Measurements from ENCODE around the gene PRUNE2.
A peak's percentile ranks its signal among the peaks of the same experiment; 100 is the strongest.

The PRUNE2 gene

DNA sequence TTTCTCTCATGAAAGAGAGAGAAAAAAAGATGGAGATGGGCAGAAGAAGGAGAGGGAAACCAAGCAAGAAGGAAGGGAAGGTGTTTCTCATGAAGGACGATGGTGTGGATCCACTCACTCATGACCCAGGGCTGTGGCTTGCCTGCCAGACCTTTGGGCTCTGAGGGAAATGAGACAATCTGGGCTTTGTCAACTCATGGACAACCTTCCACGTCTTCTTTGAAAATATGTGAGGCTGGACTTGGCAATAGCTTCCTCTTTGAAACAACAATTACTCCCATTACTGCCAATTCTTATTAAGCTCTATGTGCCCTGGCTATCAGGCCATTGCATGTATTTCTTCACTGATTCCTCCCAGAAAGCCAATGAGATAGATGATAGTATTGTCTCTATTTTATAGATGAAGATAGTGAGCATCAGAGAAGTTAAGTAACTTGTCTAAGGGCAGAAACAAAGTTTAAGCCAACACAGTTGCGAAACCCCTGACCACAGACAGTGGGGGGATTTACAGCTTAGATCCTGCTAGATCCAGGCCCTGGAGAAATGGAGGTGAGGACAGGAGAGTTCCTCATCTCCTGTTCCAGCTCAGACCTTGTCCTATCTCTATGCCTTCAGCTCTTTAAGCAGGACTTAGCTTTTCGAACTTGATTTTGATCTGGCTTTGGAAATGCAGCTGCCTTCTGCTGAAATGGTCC is 314.5 kb downstream of the PRUNE2 start:
- DNase-seq: no peak

DNA sequence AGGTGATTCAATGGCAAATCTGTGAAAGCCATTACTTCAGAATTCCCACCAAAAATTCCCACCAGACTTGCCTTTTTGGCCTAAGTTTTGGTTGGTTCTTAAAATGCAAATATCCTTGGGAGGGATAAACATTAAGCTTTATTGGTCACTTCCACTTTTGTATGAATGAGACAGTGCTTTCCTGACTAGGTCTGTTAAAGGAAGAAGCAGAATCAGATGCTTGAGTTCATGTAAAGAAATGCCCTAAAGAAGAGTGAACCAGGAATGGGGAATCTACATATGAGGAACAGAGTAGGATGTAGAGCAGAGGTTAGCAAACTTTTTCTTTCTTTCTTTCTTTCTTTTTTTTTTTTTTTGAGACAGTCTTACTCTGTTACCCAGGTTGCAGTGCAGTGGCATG is 317.6 kb downstream of the PRUNE2 start:
- DNase-seq: no peak

DNA sequence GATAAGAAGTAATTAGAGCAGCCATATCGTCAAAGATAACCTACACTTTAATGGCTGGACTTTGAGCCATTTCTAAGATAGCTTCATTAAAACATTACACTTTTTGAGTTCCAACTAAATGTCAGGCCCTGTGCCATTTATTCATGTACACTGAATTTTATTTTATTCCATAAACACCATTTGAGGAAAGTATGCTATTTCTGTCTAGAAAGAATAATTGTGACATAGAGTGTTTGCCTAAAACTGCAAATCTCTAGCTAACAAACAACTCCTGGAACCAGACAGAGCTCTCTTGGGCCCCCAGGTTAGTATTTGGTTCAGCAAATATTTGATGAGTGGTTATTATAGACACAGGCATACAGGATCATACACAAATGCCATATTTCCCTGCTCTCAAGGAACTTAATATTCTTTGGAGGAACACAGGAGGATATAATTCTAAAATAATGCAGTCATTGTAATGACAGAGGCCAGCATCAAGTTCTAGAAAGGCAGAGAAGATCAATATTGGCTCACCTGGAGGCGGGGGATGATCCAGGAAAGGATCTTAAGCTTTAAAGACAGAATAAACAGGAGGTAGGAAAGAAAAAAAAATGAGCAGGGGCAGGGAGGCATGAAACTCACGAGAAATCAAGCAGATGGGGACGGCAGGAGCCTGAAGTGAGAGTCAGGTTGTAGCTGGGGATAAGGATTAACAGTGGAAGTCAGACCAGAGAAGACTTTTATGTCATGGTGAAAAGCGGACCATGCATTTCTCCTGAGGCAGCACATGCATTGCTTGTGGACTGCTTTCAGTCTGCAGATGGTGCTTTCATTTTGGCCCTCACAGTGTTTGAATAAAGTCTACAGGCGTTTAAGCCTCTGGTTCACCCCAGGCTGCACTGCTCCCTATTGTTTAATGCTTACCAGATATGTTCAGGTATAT is 319.3 kb downstream of the PRUNE2 start:
- no peak for DNase-seq

DNA sequence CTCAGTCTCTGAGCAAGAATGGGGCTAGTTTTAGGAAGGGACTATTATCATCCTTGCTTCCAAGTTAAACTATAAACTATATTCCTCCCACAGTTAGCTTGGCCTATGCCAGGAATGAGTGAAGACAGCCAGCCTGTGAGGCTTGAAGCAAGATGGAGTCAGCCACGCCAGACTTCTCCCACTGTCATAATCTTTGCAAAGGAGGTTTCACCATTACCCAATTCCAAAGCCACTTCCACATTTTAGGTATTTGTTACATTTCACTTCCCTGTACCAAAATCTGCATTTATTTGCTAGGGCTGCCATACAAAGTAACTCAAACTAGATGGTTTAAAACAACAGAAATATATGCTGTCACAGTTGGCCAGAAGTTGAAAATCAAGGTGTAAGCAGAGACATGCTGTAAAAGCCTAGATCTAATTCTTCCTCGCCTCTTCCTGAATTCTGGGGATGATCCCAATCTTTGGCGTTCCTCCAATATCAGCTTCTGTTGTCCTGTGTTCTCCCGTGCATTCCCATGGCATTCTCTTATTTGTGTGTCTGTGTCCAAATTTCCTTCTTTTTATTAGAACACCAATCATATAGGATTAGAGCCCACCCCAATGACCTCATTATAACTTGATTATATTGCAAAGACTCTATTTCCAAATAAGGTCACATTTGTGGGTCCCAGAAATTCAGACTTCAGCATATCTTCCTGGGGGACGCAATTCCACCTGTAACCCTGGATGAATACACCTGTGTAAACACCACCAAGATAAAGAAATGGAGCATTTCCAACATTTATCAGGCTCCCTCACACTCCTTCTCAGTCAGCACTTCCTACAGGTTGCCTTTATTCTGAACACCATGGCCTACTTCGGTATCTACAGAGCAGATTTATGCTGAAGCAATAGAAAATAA is 320.2 kb downstream of the PRUNE2 start:
- DNase-seq: no peak

DNA sequence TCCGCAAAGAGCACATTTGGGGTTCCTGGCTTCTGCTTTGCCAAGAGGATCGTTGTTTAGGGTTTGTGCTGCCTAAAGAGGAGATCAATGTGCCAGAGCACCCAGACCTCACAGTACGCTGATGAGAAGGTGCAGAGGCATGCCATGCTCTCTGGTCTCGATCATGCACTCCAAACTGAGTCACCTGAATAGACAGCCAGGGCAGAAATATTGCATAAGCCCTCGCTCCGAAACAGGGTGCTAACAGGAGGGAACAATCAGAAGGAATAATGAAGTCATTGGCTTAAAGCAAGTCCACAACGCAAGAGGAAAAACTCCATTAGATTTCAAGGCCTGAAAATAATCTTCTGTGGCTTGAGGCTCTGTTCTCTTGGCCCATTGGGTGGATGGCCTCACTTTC is 322.7 kb downstream of the PRUNE2 start:
- DNase-seq: no peak

DNA sequence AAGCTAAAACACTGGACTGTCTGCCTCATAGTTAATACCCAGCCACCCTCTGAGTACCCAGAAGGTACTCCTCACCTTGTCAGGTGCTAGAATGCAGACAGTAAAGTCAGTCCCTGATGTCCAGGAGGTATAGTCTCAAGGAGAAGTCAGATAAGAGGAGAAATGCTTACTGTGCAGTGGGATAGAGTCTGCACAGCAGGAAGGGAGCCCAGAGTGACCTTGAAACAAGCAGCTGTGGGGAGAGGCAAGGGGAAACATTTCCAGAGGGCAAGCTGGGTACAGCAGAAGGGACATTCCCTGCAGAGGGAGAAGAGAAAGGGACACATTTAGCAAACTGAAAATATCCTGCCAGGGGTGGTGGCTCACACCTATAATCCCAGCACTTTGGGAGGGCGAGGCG is 324.2 kb downstream of the PRUNE2 start:
- no peak for DNase-seq

DNA sequence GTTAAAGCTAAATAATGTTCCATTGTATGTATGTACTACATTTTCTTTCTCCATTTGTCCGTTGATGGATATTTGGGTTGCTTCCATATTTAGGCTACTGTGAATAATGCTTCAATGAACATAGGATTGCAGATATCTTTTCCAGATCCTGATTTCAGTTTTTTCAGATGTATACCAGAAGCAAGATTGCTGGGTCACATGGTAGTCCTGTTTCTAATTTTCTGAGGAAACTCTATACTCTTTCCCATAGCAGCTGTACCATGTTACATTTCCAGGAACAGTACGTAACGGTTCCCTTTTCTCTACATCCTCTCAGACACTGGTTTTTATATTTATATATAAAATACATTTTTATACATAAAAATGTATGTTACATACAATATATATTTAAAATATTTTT is 325.1 kb downstream of the PRUNE2 start:
- DNase-seq: no peak

DNA sequence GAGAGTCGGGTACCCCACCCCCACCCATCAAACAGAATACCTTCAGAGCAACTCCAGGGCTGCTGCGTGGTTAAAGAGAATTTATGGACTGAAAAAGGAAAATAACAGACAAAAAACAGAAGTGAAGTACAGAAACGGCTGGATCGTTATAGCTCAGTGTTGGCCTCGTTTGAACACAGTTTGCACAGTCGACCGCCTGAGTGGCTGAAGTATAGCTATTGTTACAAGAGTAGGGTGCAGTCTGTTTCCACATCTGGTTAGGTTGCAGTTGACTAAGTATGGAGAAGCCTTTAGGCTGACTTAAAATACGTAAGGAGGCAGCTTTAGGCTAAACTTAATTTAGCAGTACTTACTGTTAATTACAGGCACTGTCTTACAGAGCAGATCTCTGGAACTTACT is 325.7 kb downstream of the PRUNE2 start:
- DNase-seq: no peak

DNA sequence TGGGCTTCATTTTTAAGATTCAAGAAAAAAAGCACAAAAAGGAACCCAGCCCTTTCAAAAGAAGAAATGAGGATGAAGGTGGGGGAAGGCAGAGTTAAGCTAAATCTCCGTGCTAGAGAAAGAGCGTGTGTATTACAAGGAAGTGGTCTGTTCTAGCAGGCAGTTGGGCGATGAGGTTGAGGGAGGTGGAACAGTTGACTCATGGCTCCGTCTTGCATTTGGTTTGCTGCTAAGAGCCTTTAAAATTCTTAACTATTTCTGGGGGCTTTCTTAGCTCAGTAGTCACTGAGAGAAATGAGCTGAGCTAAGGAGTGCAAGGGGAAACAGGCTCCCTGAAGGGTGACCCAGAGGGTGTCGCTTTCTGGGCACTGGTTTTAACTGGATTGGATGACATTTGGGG is 329.6 kb downstream of the PRUNE2 start:
- peak; percentile 66 for DNase-seq

DNA sequence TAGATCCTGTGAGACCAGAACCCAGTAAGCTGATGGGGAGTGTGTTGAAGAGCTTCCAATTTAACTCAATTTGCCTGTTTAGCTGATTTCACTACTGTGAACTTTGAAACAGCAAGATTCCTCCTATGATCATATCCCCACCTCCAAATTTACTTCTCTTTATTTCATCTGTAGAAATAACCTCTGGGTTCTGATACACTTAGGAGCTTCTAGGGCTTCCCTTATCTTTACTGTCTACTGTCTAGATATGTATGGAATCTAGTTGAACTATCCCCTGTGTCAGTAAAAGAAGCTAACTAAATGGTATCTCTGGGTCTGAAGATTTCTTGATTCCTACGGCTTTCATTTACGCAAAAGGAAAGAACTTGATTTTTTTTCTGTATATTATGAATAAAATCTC is 330.2 kb downstream of the PRUNE2 start:
- DNase-seq: no peak

DNA sequence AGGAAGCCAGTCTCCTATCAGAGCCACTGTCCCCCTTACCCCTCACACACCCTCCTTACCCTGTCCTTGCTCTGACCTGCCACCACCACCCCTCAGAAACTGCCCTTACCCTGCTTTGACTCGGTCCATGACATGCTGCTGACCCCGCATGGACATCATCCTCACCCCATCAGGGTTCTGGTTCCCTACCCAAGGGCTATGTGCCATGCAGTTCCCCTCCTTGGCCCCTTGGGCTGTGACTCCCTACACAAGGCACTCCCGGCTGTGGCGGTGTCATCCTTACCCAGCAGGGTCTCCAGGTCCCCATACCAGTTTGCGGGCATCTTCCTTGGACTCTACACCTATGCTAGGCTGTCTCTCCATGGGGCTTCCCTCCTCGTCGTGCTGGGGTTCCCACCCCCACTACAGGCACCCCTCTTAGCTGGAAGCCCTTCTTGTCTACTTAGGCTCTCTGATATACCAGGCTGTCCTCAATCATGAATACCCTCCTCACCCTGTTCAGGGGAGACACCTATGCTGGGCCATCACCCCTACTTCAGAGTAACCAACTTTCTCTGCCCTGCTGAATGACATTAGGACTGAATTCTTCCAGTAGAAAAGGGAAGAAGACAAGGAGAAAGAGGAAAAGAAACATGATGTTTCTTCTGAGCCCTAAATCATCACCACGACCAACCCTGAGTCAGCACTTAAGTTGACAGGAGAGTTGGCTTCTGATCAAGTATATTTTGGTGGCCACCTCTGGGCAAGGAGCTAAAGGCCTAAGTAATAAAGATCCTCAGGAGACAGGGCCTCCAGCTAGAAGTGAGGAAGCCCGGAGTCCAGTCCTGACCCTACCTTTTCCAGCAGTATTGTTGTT is 331.8 kb downstream of the PRUNE2 start:
- DNase-seq: no peak

DNA sequence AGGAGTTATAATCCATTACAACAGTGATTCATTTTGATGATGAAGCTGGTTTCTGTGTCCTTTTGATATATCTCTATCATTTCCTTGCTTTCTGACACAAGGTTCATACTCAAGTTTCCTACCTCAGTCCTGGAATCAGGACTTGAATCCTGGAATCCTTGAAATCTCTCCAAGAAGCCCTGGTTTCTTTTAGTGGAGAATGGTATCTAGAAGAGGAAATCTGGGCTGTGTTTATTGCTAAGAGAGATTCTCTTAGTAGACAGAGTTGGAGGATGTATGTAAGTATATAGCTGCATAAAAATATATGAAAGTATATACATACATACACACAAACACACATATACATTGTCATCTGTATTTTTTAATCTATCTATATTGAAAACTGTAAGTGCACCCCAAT is 332.5 kb downstream of the PRUNE2 start:
- DNase-seq: no peak

DNA sequence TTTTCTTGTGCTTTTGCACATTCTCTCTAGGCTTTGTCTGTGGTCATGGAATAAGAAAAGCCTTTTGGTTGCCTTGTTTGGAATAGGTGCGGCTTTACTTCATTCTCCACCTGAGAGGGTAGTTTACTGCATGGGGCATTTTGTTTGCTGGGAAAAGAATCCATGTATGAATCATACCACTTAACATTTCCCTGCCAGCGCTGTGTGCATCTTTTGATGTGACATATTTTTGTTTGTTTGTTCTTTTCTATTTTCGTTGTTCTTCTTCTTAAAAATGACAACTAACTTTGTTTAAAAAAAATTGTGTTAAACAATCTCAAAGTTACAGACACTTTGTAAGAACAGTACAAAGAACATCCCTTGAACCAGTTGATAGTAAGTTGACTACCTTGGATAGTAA is 333.8 kb downstream of the PRUNE2 start:
- no peak for DNase-seq

DNA sequence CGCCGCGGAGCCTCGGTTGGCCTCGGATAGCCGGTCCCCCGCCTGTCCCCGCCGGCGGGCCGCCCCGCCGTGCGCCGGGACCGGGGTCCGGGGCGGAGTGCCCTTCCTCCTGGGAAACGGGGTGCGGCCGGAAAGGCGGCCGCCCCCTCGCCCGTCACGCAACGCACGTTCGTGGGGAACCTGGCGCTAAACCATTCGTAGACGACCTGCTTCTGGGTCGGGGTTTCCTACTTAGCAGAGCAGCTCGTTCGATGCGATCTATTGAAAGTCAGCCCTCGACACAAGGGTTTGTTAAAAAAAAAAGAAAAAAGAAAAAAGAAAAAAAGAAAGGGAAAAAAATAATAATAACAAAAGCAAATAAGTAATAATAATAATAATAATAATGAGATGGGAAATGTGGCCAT is 334.2 kb downstream of the PRUNE2 start:
- no peak for DNase-seq

DNA sequence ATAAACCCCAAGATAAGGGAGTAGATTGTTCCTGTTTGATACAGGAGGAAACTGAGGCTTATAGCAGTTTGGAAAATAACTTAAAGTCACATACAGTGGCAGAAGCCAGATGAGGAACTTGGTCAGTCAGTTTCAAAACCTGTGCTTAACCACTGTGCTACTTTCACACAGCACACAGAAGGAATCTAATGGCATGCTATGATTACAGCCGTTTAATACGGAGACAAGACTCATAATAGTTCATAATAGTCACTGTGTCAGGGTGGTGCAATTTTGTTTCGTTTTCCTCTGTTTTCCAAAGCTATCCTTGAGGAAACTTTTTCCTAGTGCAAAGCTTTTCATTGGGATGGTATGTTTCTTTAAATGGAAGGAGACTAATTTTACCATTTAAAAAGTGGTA is 334.6 kb downstream of the PRUNE2 start:
- DNase-seq: no peak

DNA sequence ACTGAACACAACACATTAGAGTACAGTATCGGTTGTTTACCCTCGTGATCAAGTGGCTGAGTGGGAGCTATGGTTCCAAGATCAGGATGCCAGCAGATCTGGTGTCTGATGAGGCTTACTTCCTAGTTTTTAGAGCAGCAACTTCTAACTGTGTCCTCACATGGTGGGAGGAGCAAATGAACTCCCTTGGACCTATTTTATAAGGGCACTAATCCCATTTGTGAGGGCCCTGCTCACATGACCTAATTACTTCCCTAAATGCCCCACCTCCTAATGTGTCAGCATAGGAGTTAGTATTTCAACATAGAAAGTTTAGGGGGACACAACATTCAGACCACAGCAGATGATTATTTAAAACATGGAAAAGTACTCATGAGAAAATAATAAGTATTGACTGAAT is 335.1 kb downstream of the PRUNE2 start:
- DNase-seq: no peak

DNA sequence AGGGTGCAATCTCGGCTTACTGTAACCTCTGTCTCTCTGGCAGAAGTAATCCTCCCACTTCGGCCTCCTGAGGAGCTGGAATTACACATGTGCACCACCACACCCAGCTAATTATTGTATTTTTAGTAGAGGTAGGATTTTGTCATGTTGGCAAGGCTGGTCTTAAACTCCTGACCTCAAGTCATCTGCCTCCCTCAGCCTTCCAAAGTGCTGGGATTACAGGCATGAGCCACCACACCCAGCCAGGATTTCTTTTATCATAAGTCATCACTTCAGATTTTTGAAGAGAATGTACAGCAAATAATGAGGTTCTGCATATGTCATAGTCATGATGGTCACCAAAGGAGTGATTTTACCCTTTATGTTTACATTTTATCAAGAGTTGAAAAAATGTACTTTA is 338.8 kb downstream of the PRUNE2 start:
- DNase-seq: no peak

DNA sequence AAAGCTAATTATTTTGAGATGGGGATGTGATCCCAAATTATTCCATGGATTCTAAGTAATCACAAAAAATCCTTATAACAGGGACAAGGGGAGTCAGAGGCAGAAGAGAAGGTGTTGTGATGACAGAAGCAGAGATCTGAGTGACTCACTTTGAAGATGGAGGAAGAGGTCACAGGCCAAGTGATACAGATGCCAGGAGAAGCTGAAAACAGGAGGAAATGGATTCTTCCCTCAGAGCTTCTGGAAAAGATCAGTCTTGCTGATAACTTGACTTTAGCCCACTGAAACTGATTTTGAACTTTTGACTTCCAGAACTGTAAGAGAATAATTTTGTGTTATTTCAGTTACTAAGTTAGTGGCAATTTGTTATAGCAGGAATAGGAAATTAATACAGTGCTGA is 341.6 kb downstream of the PRUNE2 start:
- no peak for DNase-seq

DNA sequence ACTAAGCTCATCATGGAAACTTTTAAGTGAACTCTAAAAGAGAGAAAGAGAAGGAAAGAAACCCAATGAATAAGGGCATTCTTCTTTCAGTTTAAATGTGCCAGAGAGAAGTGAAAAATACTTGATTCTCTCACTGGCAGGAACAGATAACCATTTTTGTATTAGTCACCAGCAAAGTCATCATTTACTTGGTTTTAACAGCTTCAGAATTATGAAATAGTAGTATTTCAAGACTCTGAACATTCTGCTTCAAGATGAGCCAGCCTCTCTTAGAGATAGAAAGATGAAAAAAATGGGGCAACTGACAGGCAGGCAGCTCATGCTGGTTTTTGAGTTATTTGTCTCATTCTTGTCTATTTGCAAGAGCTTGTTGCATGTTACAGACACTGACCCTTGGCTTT is 343.4 kb downstream of the PRUNE2 start:
- DNase-seq: no peak

DNA sequence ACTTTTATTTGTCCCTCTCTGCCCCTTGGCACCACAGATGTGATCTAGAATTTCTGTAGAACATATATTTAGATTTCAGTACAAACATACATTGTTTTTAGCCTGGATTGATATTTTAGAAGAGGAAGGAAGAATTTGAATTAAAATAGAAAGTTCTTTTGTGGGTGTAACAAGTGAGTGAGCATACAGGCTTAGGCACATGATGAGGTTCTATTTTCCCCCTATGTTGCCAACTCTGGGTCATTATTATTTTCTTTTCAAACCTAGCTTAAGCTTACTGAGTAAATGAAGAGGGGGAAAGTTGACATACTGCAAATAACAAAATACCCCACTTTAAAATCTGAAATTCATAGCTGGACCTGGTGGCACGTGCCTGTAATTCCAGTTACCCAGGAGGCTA is 344.0 kb downstream of the PRUNE2 start:
- no peak for DNase-seq

Data from amniotic stem cell (primary cell).